GM19035 (cell line): ENCODE data around the gene ANKRD49.
"Not testable (repeated sequence)": the region's sequence is repeated elsewhere in the genome, so short reads cannot be mapped to it uniquely, and the experiment has no call there.

Experiments used
- ATAC-seq: cut with Tn5 transposase; IDR thresholded peaks from one replicate; pipeline ENCODE4 v1.9.1; 2021; ENCODE audit not compliant: unreplicated experiment

Gene ANKRD49

DNA sequence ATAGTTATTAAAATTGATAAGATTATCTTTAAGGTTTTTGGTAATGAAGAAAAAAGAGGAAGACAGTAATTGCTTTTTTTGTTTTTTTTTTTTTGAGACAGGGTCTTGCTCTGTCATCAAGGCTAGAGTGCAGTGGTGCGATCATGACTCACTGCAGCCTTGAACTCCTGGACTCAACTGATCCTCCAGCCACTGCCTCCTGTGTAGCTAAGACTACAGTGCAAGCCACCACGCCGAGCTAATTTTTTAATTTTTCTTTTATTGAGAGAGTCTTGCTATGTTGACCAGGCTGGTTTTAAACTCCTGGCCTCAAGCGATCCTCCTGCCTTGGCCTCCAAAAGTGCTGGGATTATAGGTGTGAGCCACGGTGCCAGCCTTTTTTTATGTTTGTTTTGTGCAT is 12.7 kb downstream of the ANKRD49 start:
- ATAC-seq = not testable (repeated sequence)

DNA sequence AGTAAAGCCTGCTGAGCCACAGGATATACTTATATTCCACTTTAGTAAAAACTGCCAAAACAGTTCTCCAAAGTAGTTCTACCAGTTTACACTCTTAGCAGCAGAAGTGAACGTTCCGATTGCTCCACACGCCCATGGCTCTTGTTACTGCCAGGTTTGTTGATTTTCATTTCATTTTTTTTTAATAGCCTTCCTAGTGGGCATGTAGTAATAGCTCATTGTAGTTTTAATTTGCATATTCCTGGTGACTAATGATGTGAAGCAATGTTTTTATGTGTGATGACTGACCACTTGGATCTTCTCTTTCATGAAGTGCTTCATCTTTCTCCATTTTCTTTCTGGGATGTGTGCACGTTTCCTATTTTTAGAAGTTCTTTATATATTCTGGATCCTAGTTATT is 13.7 kb downstream of the ANKRD49 start:
- no peak for ATAC-seq

DNA sequence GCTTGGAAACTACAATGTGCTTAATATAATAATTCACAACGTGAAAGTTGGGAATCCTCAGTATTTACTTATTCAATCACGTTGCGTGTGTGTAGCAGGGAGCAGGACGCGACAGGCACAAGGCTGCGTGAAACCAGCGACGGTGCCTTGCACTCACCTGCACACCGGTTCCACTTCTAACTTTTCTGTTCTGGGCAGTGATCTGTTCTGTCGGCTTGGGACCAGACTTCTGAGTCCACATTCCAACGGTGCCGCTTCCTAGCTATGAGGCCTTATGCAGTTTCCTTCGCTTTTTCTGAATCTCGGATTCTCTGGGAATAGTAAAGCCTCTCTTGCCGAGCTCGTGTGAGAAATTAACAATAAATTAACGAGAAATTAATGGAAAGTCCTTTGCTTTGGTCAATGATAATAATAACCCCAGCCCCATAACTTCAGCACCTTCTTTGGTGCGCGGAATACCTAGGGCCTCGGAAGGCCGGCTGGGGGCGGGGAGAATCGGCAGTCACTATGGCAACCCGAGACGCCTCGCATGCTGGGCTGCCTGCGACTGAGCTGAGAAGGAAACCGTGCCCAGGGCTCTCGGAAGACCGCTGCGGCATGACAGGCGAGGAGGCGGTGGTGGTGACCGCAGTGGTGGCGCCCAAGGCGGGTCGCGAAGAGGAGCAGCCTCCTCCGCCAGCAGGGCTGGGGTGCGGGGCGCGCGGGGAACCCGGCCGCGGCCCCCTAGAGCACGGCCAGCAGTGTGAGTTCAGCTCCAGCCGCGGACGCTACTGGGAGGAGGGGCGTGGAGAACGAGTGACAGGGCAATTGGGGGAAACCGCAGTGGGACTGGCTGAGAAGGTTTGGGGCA is 18.4 kb downstream of the ANKRD49 start, which contains the start of gene C11orf97:
TSS of gene C11orf97 (plus strand) at position 530 of the 850 bp plus-strand sequence. CDS start at position 598, 68 bp downstream.
- ATAC-seq = peak; percentile 91

DNA sequence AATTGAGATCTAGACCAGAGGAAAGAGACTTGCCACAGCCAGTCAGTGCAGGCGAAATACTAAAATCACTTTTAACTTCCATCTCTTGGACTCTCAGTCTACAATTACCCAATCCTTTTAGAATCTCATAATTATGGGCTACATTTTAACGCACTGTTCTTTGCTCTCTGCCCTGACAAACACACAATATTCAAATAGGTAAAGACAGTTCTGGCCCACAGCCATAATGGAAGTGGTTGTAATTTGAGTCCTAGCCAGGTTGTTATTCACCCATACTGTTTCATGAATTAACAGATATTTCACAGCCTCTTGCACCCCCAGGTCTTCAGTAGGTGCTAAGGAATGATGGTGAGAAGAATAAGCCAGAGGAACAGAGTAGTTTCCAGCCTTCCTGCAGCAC is 19.3 kb downstream of the ANKRD49 start:
- ATAC-seq = no peak

DNA sequence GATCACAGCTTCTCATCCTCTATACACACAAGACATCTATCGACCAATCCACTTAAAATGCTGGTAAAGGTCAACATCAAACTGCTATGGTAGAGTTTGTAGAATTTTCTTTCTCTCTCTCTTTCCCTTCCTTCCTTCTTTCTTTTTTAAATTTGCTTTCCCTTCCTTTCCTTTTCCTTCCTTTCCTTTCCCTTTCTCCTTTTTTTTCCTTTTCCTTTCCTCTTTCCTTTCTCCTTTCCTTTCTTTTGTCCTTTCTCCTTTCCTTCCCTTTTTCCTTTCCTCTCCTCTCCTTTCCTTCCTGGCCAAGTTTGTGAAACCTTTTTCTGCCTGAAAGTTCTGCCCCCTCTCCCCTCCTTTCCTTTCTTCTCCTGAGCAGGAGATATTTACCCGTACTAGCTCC is 21.6 kb downstream of the ANKRD49 start:
- no peak for ATAC-seq

DNA sequence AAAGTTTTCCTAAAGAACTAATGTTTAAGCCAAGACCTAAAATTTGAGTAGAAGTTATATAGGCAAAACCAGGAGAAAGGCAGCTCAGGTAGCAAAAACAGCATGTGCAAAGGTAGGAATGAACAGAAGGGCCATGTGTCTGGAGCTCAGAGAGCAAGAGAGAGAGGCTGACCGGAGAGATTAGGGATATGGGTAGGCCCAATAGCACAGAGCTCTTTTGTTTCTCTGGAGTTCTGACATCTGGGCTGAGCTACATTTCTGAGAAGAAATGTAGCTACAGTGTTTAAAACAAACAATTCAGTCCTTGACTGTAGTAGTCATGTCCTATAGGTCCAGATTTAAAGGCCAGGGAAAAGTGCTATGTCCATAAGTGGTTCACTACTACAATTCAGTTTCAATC is 22.9 kb downstream of the ANKRD49 start:
- no peak for ATAC-seq

DNA sequence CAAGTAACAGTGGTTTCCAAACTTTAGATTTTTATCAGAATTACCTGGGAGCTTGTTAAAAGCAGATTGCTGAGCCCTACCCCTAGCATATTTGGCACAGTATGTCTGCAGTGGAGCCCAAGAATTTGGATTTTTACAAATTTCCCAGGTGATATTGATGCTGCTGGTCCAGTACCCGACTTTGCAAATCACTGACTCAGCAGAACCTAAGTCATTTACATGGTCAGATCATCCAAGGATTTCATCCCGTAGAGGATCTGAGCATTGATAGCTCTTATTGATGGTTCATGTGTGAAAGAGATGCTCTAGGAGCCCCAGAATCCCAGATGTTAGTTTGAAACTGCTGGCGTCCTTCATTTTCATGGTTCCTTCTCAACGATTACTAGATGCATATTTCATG is 24.5 kb downstream of the ANKRD49 start:
- no peak for ATAC-seq

DNA sequence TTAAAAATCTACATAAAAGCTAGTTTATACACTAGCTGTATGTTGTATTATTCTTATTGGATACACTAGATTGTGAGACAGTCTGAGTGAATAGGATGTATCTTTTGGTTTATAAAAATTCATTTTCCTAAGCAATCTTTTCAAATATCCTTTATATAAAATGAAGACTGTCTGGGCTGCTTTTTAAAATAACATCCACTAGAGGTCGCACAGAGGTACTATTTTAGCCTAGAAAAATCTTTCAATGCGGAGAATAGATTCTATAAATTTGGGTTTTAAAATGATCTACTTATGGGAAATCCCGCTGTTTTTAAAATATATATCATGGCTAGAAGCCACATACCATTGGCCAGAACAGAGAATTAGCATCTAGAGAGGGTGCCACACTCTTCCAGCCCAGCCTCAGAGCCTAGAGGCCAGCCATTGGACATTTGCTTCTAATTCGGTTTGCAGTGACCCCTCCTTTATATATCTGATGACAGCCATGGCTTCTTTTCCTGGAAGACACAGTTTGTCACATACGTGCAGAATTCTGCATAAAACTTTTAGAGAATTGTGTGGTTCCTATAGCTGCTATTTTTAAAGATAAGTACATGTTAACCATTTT is 25.8 kb downstream of the ANKRD49 start:
- no peak for ATAC-seq

DNA sequence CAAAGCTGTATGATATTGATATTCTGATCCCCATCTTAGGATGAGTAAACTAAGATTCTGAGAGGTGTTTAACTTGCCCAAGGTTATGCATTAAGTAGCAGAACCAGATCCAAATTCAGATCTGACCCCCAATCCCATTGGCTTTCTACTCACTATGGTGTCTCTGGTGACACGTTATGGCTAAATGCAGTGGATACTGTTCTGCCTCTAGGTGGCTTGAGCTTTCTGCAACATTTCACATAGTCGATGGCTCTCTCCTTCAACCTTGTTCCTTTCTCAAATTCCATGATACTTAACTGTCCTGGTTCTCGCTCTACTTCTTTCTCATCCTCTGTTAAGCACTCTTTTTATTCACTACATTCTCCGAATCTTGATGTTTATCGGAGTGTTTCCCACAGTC is 27.9 kb downstream of the ANKRD49 start:
- ATAC-seq = no peak

DNA sequence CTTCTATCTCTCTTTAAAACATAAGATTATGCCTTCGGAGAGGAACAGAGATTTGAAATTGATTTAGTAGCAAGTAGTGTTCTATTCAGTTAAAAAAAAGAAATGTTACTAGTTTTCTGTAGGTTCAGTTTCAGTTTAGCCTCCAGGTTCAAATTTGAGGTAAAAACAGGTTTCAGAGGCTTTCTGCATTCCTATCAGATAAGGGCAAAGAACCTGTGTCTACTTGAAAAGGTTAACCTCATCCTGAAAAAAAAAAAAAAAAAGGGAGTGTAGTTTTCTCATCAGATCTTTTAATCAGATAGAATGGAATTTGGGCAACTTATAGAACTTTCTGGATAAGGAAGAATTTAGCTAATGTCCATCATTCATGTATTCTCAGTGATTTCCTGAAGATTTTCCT is 30.6 kb downstream of the ANKRD49 start:
- no peak for ATAC-seq

DNA sequence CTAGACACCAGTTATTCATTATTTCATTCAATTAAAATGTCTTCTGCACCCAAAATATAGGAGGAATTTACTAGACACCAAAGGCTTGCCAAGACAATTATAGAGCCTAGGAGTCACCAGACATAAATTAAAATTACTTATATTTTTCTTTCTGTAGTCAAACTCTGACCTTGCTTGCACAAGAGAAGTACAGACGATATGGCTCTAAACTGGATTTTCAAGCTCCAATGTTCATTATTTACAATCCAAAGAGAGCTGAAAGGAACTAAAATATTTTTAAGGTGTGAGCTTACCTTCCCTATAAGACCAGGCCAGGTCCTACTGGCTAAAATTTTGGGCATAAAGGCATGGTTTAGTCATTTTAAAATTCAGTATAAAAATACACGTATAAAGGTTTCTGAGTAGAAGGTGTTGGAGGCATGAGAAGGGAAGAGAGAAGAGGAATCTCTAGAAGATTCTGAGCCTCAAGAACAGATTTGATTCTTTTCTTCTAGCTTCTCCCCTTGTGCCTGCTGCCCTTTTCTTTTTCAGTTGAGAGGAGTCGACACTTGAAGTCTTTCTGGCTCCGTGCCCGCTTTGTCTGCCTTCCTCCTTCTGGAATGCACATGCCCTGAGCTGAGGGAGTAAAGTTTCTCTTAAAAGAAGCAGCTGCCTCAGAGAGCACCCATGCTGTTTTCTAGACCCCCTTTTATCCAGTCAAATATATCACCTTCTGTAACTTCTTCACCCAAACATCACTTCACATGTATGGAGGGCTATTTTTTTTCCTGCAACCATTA is 32.0 kb downstream of the ANKRD49 start:
- ATAC-seq = no peak

DNA sequence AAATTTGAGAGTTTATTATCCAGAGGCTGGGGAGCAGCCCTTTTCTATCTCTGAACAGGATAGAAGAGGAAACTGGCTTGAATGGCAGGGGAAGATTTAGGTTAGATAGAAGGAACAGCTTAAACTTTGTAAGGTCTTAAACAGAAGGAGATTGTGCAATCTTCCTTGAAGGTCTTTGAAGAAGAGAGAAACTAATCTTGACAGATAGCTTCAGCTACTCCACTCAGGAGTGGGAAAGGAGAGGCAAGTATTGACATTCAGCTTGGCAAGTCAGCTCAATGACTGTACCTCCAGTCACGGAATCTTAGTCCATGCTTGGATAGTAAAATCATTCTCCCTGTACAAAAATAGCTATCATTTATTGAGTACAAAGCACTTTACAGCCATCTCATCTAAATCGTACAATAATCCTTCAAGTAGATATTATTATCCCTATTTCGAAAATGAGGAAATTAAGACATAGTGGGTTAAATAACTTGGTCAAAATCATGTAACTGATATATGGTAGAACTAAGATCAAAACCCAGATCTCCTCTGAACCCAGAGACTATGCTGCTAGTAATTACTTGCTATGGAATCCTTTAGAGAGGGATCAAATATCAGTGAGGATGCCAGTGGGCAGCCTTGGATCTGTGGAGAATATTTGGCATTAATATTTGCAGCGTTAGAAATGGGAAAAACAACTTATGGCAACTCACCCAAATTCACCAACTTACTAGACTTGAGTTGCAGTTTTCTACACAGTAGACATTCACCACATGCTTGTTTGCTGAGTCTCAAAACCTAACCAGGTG is 33.1 kb downstream of the ANKRD49 start:
- ATAC-seq = no peak

DNA sequence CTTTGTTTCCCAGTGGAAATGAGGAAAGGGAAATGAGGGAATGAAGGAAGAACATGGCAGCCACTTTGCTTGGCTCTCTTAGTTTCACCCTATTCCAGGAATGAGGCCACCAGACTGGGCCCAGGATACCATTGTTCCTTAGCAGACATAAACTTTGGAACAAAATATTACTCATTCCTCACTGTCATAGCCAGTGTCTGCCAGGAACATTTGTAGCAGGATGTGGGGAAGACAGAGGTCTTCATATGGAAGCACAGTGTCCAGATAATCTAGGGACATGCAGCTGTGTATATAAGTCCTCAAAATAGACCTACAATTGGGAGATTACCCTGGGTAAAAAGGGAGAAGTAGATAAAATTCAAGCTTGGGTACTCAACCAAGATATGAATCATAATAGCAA is 34.8 kb downstream of the ANKRD49 start:
- no peak for ATAC-seq

DNA sequence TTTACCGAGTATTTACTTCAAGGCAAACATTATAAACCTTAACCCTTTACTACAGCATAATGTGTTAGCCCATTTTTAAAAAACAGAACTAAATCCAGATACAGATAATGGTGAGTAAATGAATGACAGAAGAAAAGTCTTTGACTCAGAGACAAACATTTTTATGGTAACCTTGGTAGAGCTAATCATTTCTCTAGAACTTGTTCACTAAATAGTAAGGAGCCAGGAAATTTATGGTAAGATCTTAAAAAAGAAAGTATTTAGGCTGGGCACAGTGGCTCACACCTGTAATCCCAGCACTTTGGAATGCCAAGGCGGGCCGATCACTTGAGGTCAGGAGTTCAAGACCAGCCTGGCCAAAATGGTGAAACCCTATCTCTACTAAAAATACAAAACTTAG is 38.4 kb downstream of the ANKRD49 start:
- no peak for ATAC-seq

DNA sequence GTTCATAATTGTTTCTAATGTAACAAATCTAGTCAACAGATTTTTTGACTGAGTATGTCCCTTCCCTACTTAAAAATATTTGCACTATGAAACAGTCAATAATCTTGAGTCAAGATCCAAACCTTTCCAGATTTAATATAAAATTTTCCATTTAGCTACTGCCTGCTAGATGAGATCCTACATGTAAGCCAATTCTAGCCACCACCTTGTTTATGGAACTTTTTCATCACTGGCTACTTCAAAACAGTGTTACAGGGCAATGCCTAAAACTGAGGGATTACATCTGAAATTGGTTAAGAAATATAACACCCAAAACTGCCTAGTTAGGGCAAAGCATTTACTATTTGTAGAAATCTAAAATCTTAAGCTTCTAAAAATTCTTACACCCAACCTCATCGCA is 39.4 kb downstream of the ANKRD49 start:
- no peak for ATAC-seq

DNA sequence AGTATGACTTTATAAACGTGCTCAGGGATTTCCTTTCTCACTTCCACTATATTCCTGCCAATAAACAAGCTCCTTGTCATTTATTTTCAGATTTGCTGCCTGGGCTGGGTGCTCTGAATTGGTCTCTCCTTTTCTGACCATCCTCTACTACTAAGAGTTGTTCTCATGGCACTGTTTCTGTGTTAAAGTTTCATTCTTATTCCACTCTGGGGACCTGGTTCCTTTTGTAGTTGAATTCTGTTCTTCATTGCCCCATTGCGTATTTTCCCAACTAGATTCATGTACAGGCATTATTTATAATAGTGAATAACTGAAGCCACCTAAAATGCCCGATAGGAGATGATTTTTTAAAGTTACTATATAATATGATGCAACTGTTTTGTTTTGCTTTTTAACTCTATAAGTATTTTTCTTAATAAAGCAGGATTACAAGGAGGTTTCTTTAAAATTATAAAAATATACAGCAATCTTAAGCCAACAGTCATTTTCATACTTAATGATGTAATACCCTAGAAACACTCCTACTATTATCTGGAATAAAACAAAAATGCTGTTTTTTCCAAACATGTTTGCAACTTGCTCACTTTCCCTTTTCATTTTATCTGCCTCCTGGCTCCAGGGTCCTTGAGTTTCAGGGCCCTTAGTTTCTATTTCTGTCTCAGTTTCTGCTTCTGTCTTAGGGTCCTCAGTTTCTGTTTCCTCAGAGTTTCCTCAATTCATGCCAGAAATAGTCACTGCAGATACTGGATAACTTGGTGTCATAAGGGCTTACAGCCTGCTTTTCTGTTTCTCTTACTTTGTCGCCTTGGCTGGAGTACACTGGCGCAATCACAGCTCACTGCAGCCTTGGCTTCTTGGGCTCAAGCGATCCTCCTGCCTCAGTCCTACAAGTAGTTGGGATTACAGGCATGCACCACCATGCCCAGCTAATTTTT is 40.2 kb downstream of the ANKRD49 start:
- ATAC-seq = no peak

DNA sequence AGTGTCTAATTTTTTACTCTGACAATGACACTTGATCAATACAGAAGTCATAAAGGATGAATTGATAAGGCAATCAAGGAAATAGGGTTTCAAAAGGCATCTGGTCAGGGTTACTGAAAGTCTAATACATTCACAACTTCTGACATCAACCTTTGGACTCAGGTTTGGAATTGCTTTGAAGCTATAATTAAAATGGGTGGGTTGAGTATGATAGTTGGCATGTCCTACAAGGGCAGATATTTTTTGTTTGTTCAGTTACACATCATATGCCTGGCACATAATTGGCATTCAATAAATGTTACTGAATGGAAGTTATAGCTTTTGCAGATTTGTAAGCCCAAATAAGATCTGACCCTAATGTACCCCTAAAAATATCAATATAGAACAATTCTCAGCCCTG is 42.6 kb downstream of the ANKRD49 start:
- ATAC-seq = no peak

DNA sequence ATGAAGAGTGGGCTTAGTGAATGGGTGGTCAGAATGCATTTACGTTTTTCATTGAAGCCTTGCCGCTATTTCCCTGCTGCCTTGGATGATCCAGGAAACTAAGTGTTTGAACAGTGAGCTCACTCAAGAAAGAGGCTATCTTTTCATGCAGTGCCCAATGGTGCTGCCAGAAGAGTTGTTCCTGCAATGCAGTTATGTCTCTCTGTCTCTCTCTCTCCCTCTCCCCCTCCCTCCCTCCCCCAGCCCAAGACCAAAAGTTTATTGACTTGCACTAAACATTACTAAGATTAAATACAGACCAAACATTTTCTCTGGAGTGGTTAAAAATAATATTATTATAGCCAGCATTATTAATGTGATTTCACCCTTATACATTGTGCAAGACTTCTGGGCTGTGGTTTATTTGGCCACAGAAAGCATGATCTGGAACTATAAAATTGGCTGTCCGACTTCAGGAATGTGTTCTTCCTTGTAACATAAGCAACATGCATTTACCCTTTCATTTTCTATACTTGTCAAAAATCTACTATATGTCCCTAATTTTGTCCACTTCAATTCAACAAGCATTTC is 43.3 kb downstream of the ANKRD49 start:
- no peak for ATAC-seq

DNA sequence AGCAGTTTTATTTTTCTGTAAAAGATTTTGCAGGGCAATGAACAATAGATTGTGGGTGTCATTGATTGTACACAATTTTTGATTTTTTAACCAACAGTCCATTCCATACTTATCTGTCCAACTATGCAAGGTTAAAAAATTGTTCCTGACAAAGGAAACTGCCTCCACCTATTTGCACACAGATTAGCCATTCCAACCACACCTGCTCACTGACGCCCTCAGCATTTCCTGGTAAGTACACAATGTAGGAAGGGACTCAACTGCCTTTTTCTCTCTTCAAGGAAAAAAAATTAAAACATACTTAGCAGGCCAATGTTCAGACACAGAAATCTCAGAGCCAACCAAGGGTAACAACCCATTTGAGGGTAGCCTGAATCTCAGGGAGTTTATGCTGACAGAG is 45.6 kb downstream of the ANKRD49 start:
- no peak for ATAC-seq
